SIG-M5 (cell line): Measurements from ENCODE around the gene IFI27.
"Not testable (repeated sequence)": the region's sequence is repeated elsewhere in the genome, so short reads cannot be mapped to it uniquely, and the experiment has no call there.

ENCODE experiments used
- DNase-seq: peaks from one replicate; lab custom pipeline; 2025; lab: John Stamatoyannopoulos, UW

IFI27 gene

GRCh38 chr14:94110552-94111181 lies at the start of gene IFI27:
Gene IFI27, plus strand, starts transcription at chr14:94110736.
- DNase-seq: no peak

- no peak for DNase-seq
Observed at GRCh38 chr14:94062344-94062940, 48.1 kb upstream of the IFI27 start.

GRCh38 chr14:94066089-94066676 lies 44.4 kb upstream of the IFI27 start:
- DNase-seq: no peak

- not testable (repeated sequence) for DNase-seq
Observed at GRCh38 chr14:94072076-94072475, 38.5 kb upstream of the IFI27 start.

- no peak for DNase-seq
Observed at GRCh38 chr14:94074534-94074933, 36.0 kb upstream of the IFI27 start.

- no peak for DNase-seq
Observed at GRCh38 chr14:94075008-94075407, 35.5 kb upstream of the IFI27 start.

GRCh38 chr14:94077111-94077821 lies 33.3 kb upstream of the IFI27 start:
- DNase-seq: no peak

GRCh38 chr14:94077823-94078222 lies 32.7 kb upstream of the IFI27 start:
- DNase-seq: no peak

- no peak for DNase-seq
Observed at GRCh38 chr14:94079891-94080620, 30.5 kb upstream of the IFI27 start.

GRCh38 chr14:94080621-94081385 lies 29.7 kb upstream of the IFI27 start, which contains the start of the genes DDX24 and IFI27L1:
Gene DDX24, minus strand, starts transcription at chr14:94081202. Its CDS starts 1,460 bp downstream, at chr14:94079742.
Gene IFI27L1, plus strand, starts transcription at chr14:94081310. Its CDS starts 15,628 bp downstream, at chr14:94096938.
- peak; percentile 22 for DNase-seq

- DNase-seq: no peak
Observed at GRCh38 chr14:94081386-94081820, 29.1 kb upstream of the IFI27 start.

- no peak for DNase-seq
Observed at GRCh38 chr14:94087891-94088290, 22.6 kb upstream of the IFI27 start.

- no peak for DNase-seq
Observed at GRCh38 chr14:94088516-94088915, 22.0 kb upstream of the IFI27 start.

- DNase-seq: no peak
Observed at GRCh38 chr14:94089479-94089878, 21.1 kb upstream of the IFI27 start.

- no peak for DNase-seq
Observed at GRCh38 chr14:94093418-94093817, 17.1 kb upstream of the IFI27 start.

GRCh38 chr14:94097091-94097490 lies 13.4 kb upstream of the IFI27 start:
- DNase-seq: no peak

- no peak for DNase-seq
Observed at GRCh38 chr14:94098326-94098992, 12.1 kb upstream of the IFI27 start.

GRCh38 chr14:94099006-94099405 lies 11.5 kb upstream of the IFI27 start:
- DNase-seq: no peak

GRCh38 chr14:94100847-94101246 lies 9.7 kb upstream of the IFI27 start:
- no peak for DNase-seq

GRCh38 chr14:94101748-94102147 lies 8.8 kb upstream of the IFI27 start:
- DNase-seq: no peak
